Mucosa of rectum (tissue), 2 donors: ENCODE measurements around the gene MSL1.

Experiments used
- H3K27ac ChIP-seq, 2 donors: one replicate each; pipeline ENCODE4 v1.7.0; 2013; ENCODE audit warnings: inconsistent platforms in 2 of 2, low read depth in 2 of 2, low read length in 2 of 2
- H3K27me3 ChIP-seq, 2 donors: one replicate each; pipeline ENCODE4 v1.7.0; 2013; ENCODE audit warnings: low read length in 2 of 2; ENCODE audit not compliant: control insufficient read depth in 2 of 2, insufficient read depth in 2 of 2
- H3K36me3 ChIP-seq, 2 donors: one replicate each; pipeline ENCODE4 v1.7.0; 2013; ENCODE audit warnings: low read length in 2 of 2; ENCODE audit not compliant: control insufficient read depth in 2 of 2, insufficient read depth in 2 of 2
- H3K4me1 ChIP-seq, 2 donors: one replicate each; pipeline ENCODE4 v1.7.0; 2013; ENCODE audit warnings: low read length in 2 of 2, mild to moderate bottlenecking in 1 of 2; ENCODE audit not compliant: control insufficient read depth in 2 of 2, insufficient read depth in 2 of 2
- H3K4me3 ChIP-seq, 2 donors: one replicate each; pipeline ENCODE4 v1.7.0; 2013; ENCODE audit warnings: low read length in 2 of 2
- H3K9ac ChIP-seq, 2 donors: one replicate each; pipeline ENCODE4 v1.7.0; 2013; ENCODE audit warnings: low read length in 2 of 2, low read depth in 1 of 2, mild to moderate bottlenecking in 1 of 2
- H3K9me3 ChIP-seq, 2 donors: one replicate each; pipeline ENCODE4 v1.7.0; 2013; ENCODE audit warnings: low read length in 2 of 2; ENCODE audit not compliant: control insufficient read depth in 2 of 2
- donor health status: healthy.
- donor health status: Normal muscosa, but diverticular disease.

MSL1 gene

DNA sequence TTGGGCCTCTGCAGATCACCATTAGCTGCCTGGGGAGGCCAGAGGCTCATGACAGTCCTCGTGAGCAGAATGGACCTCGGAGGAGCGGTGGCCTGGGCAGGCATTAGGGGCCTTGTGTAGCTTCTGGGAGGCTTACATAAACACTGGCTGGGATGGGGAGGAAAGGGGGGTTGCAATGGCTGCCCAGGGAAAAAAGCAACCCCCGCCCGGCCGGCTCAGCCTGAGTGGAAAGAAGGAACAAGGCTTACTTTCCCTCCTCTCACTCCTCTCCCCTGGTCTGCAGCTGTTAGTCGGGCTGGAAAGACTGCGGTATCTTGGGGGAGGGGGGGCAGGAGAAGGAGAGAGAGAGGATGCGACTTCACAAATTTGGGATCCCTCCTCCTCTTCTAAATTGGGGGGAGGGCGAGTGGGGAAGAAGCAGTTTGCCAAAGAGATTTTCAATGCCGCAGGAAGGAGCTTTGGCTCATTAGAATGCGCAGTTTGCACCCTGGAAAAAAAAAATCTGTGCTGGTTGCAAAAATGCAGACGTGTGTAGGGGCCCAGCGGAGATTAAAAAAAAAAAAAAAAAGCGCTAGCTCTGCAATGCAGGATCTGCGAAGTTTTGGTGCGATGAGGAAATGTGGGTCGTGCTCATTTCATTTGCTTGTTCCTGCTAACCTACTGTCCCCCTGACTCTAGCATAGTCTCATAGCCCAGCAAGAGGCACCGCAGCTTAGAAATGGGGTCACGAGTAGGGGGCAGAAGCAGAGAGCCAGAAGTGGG, 14.8 kb upstream of the MSL1 start:
- Histone ChIP-seq H3K27me3 (no peaks in the 10 kb centered on the region), H3K36me3 (no peaks in the 10 kb centered on the region), H3K9ac (no peak overlapping the region), H3K27ac (peak overlapping the region; percentile 89 to 92), H3K9me3 (no peaks in the 10 kb centered on the region), H3K4me1 (peaks cover 80 to 87% of the 10 kb centered on the region in 2 donors), H3K4me3 (peak overlapping the region in 1 of 2 donors; percentile 26)

GRCh38 chr17:40107522-40108174, 14.1 kb upstream of the MSL1 start:
- Histone ChIP-seq H3K36me3 (no peaks in the 10 kb centered on the region), H3K27ac (peak overlapping the region; percentile 89 to 92), H3K9ac (peak overlapping the region; percentile 58 to 74), H3K4me1 (peaks cover 87 to 92% of the 10 kb centered on the region in 2 donors), H3K9me3 (no peaks in the 10 kb centered on the region), H3K4me3 (peak overlapping the region; percentile 11 to 23), H3K27me3 (no peaks in the 10 kb centered on the region)

- Histone ChIP-seq H3K4me1 (peaks cover 82 to 92% of the 10 kb centered on the region in 2 donors), H3K27me3 (no peaks in the 10 kb centered on the region), H3K4me3 (no peak overlapping the region), H3K36me3 (no peaks in the 10 kb centered on the region), H3K9ac (peak overlapping the region in 1 of 2 donors; percentile 74), H3K9me3 (no peaks in the 10 kb centered on the region), H3K27ac (peak overlapping the region; percentile 89 to 92)
Observed at GRCh38 chr17:40108970-40109824, 12.6 kb upstream of the MSL1 start.

GRCh38 chr17:40110026-40110845, 11.5 kb upstream of the MSL1 start:
- Histone ChIP-seq H3K4me1 (peaks cover 75 to 84% of the 10 kb centered on the region in 2 donors), H3K9ac (peak overlapping the region; percentile 61 to 74), H3K4me3 (no peak overlapping the region), H3K27ac (peak overlapping the region; percentile 89 to 92), H3K27me3 (no peaks in the 10 kb centered on the region), H3K36me3 (no peaks in the 10 kb centered on the region), H3K9me3 (no peaks in the 10 kb centered on the region)

- peak overlapping the region; percentile 37 to 58 for H3K4me3 ChIP-seq
- H3K9ac ChIP-seq = peak overlapping the region; percentile 61 to 72
Observed at GRCh38 chr17:40111221-40112128, 10.3 kb upstream of the MSL1 start.

GRCh38 chr17:40112191-40112711, 9.5 kb upstream of the MSL1 start:
- H3K27ac ChIP-seq = peak overlapping the region; percentile 89 to 92
- H3K27me3 ChIP-seq = no peaks in the 10 kb centered on the region
- H3K9ac ChIP-seq = peak overlapping the region; percentile 61 to 72
- H3K9me3 ChIP-seq = no peaks in the 10 kb centered on the region
- peak overlapping the region in 1 of 2 donors; percentile 58 for H3K4me3 ChIP-seq
- H3K4me1 ChIP-seq = peaks cover 58 to 67% of the 10 kb centered on the region in 2 donors
- no peaks in the 10 kb centered on the region for H3K36me3 ChIP-seq

More at GRCh38 chr17:40111221-40112128, 10.3 kb upstream of the MSL1 start:
- no peaks in the 10 kb centered on the region for H3K27me3 ChIP-seq
- H3K27ac ChIP-seq = peak overlapping the region; percentile 89 to 92
- H3K4me1 ChIP-seq = peaks cover 63 to 72% of the 10 kb centered on the region in 2 donors
- no peaks in the 10 kb centered on the region for H3K9me3 ChIP-seq
- no peaks in the 10 kb centered on the region for H3K36me3 ChIP-seq

- Histone ChIP-seq H3K9ac (peak overlapping the region; percentile 35 to 72), H3K27me3 (no peaks in the 10 kb centered on the region), H3K4me3 (peak overlapping the region in 1 of 2 donors; percentile 17), H3K36me3 (no peaks in the 10 kb centered on the region), H3K27ac (peak overlapping the region; percentile 89 to 92), H3K9me3 (no peaks in the 10 kb centered on the region), H3K4me1 (peaks cover 54 to 62% of the 10 kb centered on the region in 2 donors)
Observed at GRCh38 chr17:40112718-40113109, 9.1 kb upstream of the MSL1 start.

GRCh38 chr17:40113110-40113906, 8.5 kb upstream of the MSL1 start:
- Histone ChIP-seq H3K9me3 (no peaks in the 10 kb centered on the region), H3K27me3 (no peaks in the 10 kb centered on the region), H3K9ac (peak overlapping the region; percentile 66 to 72), H3K27ac (peak overlapping the region; percentile 89 to 92), H3K4me1 (peaks cover 49 to 60% of the 10 kb centered on the region in 2 donors), H3K36me3 (no peaks in the 10 kb centered on the region), H3K4me3 (peak overlapping the region; percentile 46 to 80)
